NT2/D1 (cell line): ENCODE data around the gene OR1L6.

Experiments
- DNase-seq: peaks from one replicate; pipeline ENCODE4 v3.0.0-alpha.2; 2011; ENCODE audit warnings: low read depth, low spot score
- H3K27me3 ChIP-seq: 2 replicates; pipeline ENCODE4 v1.6.0; 2011; ENCODE audit warnings: mild to moderate bottlenecking; ENCODE audit not compliant: insufficient read length, insufficient read depth
- H3K36me3 ChIP-seq: 2 replicates; pipeline ENCODE4 v1.6.1; 2011; ENCODE audit warnings: mild to moderate bottlenecking, low read length, mixed read lengths; ENCODE audit not compliant: insufficient read depth, insufficient read length
- H3K4me1 ChIP-seq: 2 replicates; pipeline ENCODE4 v1.5.1; 2011; ENCODE audit not compliant: insufficient read depth, insufficient read length
- H3K4me3 ChIP-seq: 2 replicates; pipeline ENCODE4 v1.5.1; 2011; ENCODE audit warnings: low read depth; ENCODE audit not compliant: insufficient read length
- H3K9ac ChIP-seq: 2 replicates; pipeline ENCODE4 v1.6.0; 2011; ENCODE audit warnings: low read depth; ENCODE audit not compliant: insufficient read length
- H3K9me3 ChIP-seq: 2 replicates; pipeline ENCODE4 v1.5.1; 2011; ENCODE audit warnings: mild to moderate bottlenecking, low read length; ENCODE audit not compliant: insufficient read depth
- SUZ12 ChIP-seq: IDR thresholded peaks from 2 replicates; pipeline ENCODE4 v1.6.1; 2011; ENCODE audit not compliant: insufficient read length, insufficient read depth; ENCODE audit errors: extremely low read depth
- YY1 ChIP-seq: IDR thresholded peaks from 2 replicates; pipeline ENCODE4 v1.6.1; 2011; ENCODE audit not compliant: insufficient read length, insufficient read depth
- ZNF274 ChIP-seq: IDR thresholded peaks from 2 replicates; pipeline ENCODE4 v1.6.1; 2011; ENCODE audit warnings: mild to moderate bottlenecking, low read depth, low read length

The OR1L6 gene

DNA sequence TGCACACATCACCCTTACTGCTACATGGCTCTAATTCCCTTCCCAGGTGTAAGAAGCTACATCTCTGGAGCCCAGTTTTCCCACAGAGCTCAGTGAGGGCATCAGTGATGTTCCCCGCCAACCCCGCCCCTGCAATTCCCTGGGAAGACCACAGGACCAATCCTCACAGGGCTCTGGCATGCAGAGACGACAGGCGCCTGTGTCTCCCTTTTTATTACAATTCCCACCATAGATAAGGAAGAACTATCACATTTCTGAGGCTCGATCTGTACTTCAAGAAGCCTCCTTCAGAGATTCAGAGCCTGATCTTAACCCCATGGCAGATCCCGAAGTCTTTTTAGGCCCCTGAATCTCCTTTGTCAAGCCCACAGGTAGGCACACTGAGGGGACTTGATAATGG is at the start of gene OR1L6:
TSS of gene OR1L6 (plus strand) at position 301 of the 400 bp plus-strand sequence. CDS start 7,545 bp downstream, outside the sequence.
- no peak within 1 kb of the TSS for H3K4me3 ChIP-seq
- H3K27me3 ChIP-seq, result peaks cover 10% of the 10 kb centered on the region
- no peaks in the 10 kb centered on the region for H3K9me3 ChIP-seq
- H3K4me1 ChIP-seq, result no peaks in the 10 kb centered on the region
- TF ChIP-seq SUZ12 (no peak), ZNF274 (no peak), YY1 (no peak)
- H3K9ac ChIP-seq, result no peak within 1 kb of the TSS
- H3K36me3 ChIP-seq, result no peaks in the 10 kb centered on the region
- DNase-seq, result no peak

DNA sequence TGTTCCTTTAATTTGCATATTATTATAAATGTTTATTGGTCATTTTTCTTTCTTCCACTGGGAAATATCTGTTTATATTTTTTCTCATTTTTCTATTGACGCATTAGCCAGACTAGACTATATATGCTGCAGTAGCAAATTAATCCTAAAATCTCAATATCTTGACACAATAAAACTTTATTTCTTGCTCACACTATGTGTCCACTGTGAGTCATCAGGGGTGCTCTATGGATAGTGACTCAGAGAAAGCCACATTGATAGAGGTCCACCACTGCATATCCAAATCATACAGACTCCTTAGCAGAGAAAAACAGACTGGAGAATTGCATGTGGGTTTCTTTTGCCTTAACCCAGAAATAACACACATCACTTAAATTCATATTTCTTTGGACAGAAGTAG is 46.4 kb upstream of the OR1L6 start:
- no peak for DNase-seq
- Histone ChIP-seq H3K9ac (no peak overlapping the region), H3K4me3 (no peak overlapping the region), H3K9me3 (no peaks in the 10 kb centered on the region), H3K4me1 (no peaks in the 10 kb centered on the region), H3K36me3 (no peaks in the 10 kb centered on the region), H3K27me3 (no peaks in the 10 kb centered on the region)
- TF ChIP-seq ZNF274 (no peak), YY1 (no peak), SUZ12 (no peak)

DNA sequence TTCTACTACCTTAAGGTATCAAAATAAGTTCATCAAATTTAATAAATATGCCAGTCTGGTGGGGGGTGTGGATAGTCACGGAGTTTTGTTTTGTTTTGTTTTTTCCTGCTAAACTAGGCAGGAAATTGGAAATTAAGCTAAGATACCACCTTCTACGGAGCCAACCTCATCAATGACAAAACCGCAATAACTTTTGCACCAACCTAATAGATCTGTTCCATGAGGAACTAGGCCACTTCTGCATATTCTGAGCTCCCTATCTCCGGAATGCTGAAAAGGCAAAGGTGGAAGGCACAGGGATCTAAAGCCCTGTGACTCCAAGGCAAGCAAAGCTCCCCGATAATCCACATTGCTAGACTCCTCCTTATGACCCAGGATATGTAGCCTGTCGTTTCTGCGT is 24.1 kb upstream of the OR1L6 start:
- H3K9me3 ChIP-seq, result peaks cover 3% of the 10 kb centered on the region
- no peaks in the 10 kb centered on the region for H3K27me3 ChIP-seq
- TF ChIP-seq YY1 (no peak), SUZ12 (no peak), ZNF274 (no peak)
- no peaks in the 10 kb centered on the region for H3K36me3 ChIP-seq
- DNase-seq, result no peak
- no peak overlapping the region for H3K4me3 ChIP-seq
- no peaks in the 10 kb centered on the region for H3K4me1 ChIP-seq
- no peak overlapping the region for H3K9ac ChIP-seq

- Histone ChIP-seq H3K4me1 (no peaks in the 10 kb centered on the region), H3K27me3 (no peaks in the 10 kb centered on the region), H3K4me3 (no peak overlapping the region), H3K9ac (no peak overlapping the region), H3K9me3 (peaks cover 8% of the 10 kb centered on the region), H3K36me3 (no peaks in the 10 kb centered on the region)
- TF ChIP-seq SUZ12, result no peak
- TF ChIP-seq ZNF274, result no peak
- TF ChIP-seq YY1, result no peak
- no peak for DNase-seq
Measured at GRCh38 chr9:122719218-122719617, 22.9 kb upstream of the OR1L6 start.

GRCh38 chr9:122723690-122724089 is 18.4 kb upstream of the OR1L6 start, which contains the start of gene OR1L4:
Gene OR1L4, plus strand, starts transcription at chr9:122723990. Its CDS starts 0 bp downstream, at chr9:122723990.
- Histone ChIP-seq H3K4me3 (no peak within 1 kb of the TSS), H3K4me1 (no peaks in the 10 kb centered on the region), H3K36me3 (no peaks in the 10 kb centered on the region), H3K9me3 (peaks cover 34% of the 10 kb centered on the region), H3K9ac (no peak within 1 kb of the TSS), H3K27me3 (no peaks in the 10 kb centered on the region)
- DNase-seq, result no peak
- TF ChIP-seq SUZ12 (no peak), YY1 (no peak), ZNF274 (no peak)

DNA sequence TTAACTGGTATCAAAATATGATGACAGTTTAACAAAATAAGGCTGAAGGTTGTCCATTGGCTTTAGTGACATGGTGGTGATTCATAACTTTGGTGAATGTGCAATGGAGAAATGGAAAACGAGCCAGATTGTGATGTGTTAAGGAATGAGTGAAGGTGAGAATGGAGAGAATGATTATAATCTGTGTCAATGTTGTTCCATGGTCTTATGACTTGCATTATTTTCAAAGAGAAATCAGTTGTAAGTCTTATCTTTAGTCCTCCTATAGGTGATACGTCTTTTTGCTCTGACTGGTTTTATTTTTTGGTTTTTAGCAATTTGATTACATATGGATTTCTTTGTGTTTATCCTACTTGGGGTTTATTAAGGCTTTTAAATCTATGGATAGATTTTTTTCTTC is 12.7 kb downstream of the OR1L6 start:
- no peak overlapping the region for H3K4me3 ChIP-seq
- H3K9ac ChIP-seq, result no peak overlapping the region
- no peaks in the 10 kb centered on the region for H3K4me1 ChIP-seq
- H3K27me3 ChIP-seq, result no peaks in the 10 kb centered on the region
- DNase-seq, result no peak
- TF ChIP-seq YY1 (no peak), SUZ12 (no peak), ZNF274 (no peak)
- no peaks in the 10 kb centered on the region for H3K36me3 ChIP-seq
- H3K9me3 ChIP-seq, result peaks cover 4% of the 10 kb centered on the region; the same call in 1 of the 2 replicates

DNA sequence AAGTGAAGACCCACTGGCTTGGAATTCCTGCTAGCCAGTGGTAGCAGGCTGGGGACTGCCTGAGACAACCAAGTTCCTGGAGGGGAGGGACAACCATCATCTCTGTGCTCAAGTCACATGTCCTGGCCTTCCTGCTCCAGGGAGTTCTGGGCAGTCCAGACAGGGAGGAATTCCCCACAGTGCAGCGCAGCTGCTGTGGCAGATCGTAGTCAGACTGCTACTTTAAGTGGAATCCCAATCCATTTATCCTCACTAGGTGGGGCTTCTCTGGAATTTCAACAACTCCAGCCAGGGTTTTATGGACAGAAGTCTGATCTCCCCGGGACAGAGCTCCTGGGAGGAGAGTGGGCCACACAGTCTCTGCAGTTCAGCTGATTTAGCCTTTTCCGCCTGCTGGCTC is 25.7 kb downstream of the OR1L6 start:
- no peaks in the 10 kb centered on the region for H3K27me3 ChIP-seq
- H3K4me3 ChIP-seq, result no peak overlapping the region
- peaks cover 5% of the 10 kb centered on the region for H3K4me1 ChIP-seq
- no peaks in the 10 kb centered on the region for H3K36me3 ChIP-seq
- H3K9me3 ChIP-seq, result peaks cover 14% of the 10 kb centered on the region; the same call in 1 of the 2 replicates
- DNase-seq, result no peak
- TF ChIP-seq ZNF274 (no peak), YY1 (no peak), SUZ12 (no peak)
- no peak overlapping the region for H3K9ac ChIP-seq

DNA sequence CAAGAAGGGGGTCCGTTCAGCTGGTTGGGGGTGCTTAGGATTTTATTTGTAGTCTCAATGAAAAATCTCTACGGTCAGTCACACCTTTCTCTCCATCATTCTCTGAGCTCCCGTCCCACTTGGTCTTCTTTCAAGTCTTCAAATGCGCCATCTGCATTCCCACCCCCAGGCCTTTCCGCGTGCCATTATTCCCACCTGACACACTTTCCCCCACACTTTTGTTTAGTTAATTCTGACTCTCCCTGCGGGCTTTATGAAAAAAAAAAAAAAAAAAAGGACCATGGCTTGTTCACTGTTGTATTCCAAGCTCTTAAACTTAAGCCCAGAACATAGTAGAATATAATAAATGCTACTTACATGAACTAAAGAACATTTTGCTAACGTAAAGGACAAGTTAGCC is 34.9 kb downstream of the OR1L6 start:
- no peak overlapping the region for H3K4me3 ChIP-seq
- TF ChIP-seq SUZ12 (no peak), ZNF274 (no peak), YY1 (no peak)
- H3K9ac ChIP-seq, result no peak overlapping the region
- no peaks in the 10 kb centered on the region for H3K36me3 ChIP-seq
- no peaks in the 10 kb centered on the region for H3K27me3 ChIP-seq
- H3K4me1 ChIP-seq, result no peaks in the 10 kb centered on the region
- no peak for DNase-seq
- H3K9me3 ChIP-seq, result no peaks in the 10 kb centered on the region
